ENCODE data around the gene SLC7A6OS. TPM values are rescaled to one million over a fixed set of nuclear protein-coding genes. Genes with fewer than 3 reads are reported as not detected.
A peak's percentile ranks its signal among the peaks of the same experiment; 100 is the strongest.
"Not testable (repeated sequence)": the region's sequence is repeated elsewhere in the genome, so short reads cannot be mapped to it uniquely, and the experiment has no call there.

Gene SLC7A6OS
- total RNA-seq, 1 donor = 12.4 TPM

- no peak for DNase-seq (ENCODE audit: low read depth in 2 of 3, low spot score in 2 of 3)
Observed at GRCh38 chr16:68299571-68300453, 10.9 kb downstream of the SLC7A6OS start.

DNA sequence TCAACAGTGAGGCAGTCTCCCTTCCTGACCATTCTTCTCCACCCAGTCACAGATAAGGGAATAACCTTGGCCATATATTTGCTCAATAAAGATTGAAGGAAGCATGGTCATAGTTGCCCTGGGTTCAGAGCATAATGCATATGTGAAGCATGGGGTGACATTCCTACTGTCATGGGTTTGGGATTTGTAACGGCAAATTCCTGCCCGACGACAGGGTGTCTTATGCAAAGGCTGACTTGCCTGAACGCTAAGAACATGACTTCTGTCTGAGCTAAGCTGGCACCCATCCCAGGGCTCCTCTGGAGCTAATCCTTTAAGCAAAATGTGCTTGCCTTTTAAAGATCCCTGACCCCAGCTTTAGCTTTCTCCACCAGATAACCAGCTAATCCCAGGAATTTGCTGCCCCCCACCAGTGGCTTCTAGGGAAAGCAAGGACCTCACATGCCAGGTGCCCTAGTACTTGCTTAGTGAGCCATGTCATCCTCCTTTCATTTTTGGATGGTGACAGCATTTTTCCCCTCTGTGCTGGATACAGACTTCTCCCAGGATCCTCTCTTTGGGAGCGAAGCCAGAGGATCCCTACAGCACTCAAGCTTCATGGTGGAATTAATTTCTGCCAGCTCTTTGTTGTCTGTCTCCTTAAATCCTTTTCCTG lies 11.7 kb downstream of the SLC7A6OS start:
- DNase-seq (ENCODE audit: low read depth in 2 of 3, low spot score in 2 of 3) = no peak

GRCh38 chr16:68298312-68298711 lies 12.4 kb downstream of the SLC7A6OS start:
- DNase-seq (ENCODE audit: low read depth in 2 of 3, low spot score in 2 of 3) = no peak

DNA sequence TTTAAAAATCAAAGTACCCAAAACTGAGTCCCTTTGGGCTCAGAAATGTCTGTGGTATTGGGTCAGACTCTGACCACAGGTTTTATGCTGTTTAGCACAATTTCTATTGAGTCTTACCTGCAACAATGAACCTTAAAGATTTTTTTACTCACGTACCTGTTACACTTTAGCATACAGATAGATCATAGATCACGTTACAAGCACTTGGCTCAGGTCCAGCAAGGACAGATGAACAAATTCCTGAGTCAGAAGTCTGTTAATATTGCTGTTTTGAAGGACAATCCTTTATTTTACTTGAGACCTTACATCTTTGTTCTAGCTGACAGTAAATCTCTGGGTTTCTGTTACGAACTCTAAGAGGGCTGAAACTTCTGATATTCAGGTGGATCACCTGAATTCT lies 12.8 kb downstream of the SLC7A6OS start:
- no peak for DNase-seq (ENCODE audit: low read depth in 2 of 3, low spot score in 2 of 3)

- DNase-seq (ENCODE audit: low read depth in 2 of 3, low spot score in 2 of 3) = no peak
Observed at GRCh38 chr16:68296693-68297092, 14.1 kb downstream of the SLC7A6OS start.

DNA sequence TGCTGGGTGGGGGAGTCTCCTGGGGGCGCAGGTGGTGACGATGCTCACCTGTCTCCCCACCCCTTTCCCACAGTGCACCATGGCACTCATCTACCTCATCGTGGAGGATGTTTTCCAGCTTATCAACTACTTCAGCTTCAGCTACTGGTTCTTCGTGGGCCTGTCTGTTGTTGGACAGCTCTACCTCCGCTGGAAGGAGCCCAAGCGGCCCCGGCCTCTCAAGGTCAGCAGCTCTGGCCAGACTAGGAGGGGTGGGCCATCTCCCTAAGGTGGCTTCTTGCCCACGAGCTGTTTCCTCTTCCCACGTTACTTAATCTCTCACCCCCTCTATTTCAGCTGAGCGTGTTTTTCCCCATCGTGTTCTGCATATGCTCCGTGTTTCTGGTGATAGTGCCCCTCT lies 14.5 kb downstream of the SLC7A6OS start:
- no peak for DNase-seq (ENCODE audit: low read depth in 2 of 3, low spot score in 2 of 3)

GRCh38 chr16:68292425-68292824 lies 18.3 kb downstream of the SLC7A6OS start:
- DNase-seq (ENCODE audit: low read depth in 2 of 3, low spot score in 2 of 3) = no peak

- DNase-seq (ENCODE audit: low read depth in 2 of 3, low spot score in 2 of 3) = no peak
Observed at GRCh38 chr16:68291227-68291626, 19.5 kb downstream of the SLC7A6OS start.

GRCh38 chr16:68290450-68290849 lies 20.3 kb downstream of the SLC7A6OS start:
- DNase-seq (ENCODE audit: low read depth in 2 of 3, low spot score in 2 of 3) = no peak

- DNase-seq (ENCODE audit: low read depth in 2 of 3, low spot score in 2 of 3) = peak in 2 of 3 donors; percentile 43 to 71
Observed at GRCh38 chr16:68289621-68290329, 21.0 kb downstream of the SLC7A6OS start.

DNA sequence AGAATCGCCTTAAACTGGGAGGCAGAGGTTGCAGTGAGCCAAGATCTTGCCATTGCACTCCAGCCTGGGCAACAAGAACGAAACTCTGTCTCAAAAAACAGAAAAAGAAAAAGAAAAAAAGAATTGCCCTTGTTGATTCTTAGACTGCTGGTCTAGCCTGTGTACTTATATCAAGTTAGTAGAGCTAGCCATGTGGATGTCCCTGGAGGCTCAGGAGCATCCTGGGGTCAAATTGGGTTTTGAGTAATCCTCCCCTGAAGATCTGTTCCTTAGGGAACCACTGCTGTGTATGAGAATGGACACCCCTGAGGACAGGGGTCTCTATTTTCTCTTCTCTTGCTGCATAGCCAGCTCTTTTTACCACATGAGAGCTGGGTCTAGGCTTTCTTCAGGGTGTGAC lies 21.5 kb downstream of the SLC7A6OS start:
- no peak for DNase-seq (ENCODE audit: low read depth in 2 of 3, low spot score in 2 of 3)

- DNase-seq (ENCODE audit: low read depth in 2 of 3, low spot score in 2 of 3) = not testable (repeated sequence)
Observed at GRCh38 chr16:68288796-68289195, 21.9 kb downstream of the SLC7A6OS start.

DNA sequence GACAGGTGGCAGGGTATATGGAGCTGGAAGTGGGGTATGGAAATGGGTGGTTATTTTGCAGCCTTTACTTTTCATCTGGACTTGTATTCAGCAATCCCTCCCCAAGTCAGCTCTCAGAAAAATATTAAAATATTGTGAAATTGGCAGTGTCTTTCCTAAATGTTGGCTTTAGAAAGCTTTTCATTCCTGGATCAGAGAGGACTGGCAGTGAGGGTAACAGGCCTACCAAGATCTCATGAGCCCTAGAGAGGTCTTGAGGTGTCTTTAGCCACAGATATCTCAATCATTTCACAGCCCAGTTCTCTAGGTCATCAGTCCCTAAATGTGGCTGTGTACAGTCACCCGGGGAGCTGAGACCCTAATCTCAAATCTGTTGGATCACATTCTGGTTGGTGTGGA lies 22.5 kb downstream of the SLC7A6OS start:
- DNase-seq (ENCODE audit: low read depth in 2 of 3, low spot score in 2 of 3) = no peak

DNA sequence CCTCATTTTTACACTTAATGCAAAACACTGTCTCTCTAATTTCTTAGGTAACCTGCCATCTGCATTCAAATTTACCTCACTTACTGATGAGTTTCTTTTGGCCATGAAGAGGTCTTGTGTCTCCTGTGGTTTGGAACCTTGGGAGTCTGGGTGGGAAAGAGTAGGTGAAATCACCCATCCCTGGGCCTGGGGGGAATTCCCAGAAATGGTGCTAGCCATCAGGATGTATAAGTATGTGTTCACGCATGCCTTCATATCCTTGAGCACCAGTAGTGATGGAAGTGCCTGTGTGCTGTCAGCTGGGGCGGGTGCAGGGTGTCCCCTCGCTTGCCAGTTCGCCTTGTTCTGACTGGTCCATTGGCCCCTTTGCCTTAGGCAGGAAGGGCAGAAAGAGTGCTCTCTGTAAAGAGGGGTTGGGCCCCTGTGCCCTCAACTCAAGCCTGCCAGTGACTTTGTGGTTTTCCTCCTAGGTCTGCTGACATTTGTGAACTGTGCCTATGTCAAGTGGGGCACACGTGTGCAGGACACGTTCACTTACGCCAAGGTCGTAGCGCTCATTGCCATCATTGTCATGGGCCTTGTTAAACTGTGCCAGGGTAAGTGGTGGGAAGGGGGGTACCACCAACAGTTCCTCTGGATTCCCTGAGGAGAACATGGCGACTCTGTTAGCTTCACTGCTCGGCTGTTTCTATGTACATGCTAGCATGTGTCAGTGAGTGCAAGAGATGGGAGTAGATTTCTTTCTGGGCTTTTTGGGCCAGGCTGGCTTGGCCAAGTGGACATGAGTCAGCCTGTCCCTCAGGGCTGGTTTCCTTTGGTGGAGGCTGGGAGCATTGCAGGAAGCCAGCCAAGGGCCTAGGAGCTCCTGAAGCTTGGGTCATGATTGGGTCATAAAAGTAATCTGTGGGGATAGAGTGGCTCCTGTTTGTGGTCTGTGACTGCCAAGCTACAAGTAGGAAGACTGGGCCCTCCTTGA lies 23.2 kb downstream of the SLC7A6OS start:
- peak in 1 of 3 donors; percentile 63 for DNase-seq (ENCODE audit: low read depth in 2 of 3, low spot score in 2 of 3)

- peak in 1 of 3 donors; percentile 52 for DNase-seq (ENCODE audit: low read depth in 2 of 3, low spot score in 2 of 3)
Observed at GRCh38 chr16:68286153-68287074, 24.3 kb downstream of the SLC7A6OS start.

- DNase-seq (ENCODE audit: low read depth in 2 of 3, low spot score in 2 of 3) = no peak
Observed at GRCh38 chr16:68285683-68286082, 25.1 kb downstream of the SLC7A6OS start.

DNA sequence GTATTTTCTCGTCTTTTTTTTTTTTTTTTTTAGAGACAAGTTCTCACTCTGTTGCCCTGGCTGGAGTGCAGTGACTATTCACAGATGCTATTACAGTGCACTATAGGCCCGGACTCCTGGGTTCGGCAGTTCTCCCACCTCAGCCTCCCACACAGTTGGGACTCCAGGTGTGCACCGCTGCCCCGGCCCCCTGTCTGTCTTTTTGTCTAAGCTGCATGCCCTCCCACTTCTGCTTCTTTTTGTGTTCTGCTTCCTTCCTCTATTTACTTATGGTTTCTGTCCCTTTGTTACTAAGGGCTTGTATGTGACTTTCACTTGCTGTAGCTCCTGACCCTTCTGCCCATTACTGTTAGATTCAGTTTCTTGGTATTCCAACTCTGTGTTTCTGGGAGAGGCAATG lies 25.9 kb downstream of the SLC7A6OS start:
- DNase-seq (ENCODE audit: low read depth in 2 of 3, low spot score in 2 of 3) = peak in 2 of 3 donors; percentile 47 to 61

DNA sequence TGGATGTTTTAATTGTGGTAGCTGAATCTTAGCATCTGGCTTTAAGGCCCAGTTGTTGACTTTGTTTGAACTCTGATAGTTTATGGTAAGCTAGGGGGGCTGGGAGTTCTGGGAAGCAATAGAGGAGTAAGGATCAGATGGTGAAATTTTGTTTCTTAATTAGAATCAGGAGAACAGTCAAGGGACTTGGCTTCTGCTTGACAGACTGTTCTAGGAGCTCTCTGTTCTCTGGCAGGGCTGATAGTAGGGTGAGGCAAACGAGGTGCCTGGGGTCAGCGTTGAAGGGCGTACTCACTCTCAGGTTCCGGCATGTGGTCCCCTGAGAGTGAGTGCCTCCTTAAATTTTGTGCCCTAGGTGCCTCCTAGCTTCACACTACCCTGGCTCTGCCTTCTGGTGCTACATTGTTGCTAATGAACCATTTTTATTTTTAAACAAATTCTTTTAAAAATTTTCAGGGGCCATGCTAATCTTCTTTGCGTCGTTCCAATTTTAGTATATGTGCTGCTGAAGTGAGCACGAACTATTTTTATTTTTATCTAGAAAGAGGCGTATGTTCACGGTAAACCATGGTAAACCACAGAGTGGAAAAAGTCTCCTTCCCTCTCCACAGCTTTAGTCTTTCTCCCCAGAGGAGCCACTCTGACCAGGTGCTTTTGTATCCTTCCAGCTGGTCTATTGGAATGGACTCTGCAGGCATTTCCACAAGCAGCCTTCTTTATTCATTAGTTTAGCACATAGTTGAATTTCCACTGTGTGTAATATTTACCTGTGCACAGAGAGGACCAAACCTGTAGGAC lies 26.7 kb downstream of the SLC7A6OS start:
- no peak for DNase-seq (ENCODE audit: low read depth in 2 of 3, low spot score in 2 of 3)
